ENCODE data around the gene ARL13B.

DNA sequence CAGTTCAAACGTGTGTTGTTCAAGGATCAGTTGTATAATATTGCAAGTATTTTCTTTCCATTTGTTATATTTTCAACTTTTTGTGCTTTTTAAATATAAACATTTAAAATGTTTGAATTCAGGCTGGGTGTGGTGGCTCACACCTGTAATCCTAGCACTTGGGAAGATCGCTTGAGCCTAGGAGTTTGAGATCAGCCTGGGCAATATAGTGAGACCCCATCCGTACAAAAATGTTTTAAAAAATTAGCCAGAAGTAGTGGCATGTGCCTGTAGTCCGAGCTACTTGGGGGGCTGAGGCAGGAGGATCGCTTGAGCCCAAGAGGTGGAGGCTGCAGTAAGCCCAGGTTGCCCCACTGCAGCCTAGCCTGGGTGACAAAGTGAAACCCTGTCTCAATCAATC is 4.7 kb downstream of the ARL13B start:
- TF ChIP-seq POLR2AphosphoS5 (IDR thresholded peaks at IDR 0.05; ENCODE audit: low read depth, low read length) (no peak), SIN3A (IDR thresholded peaks at IDR 0.05; ENCODE audit: borderline replicate concordance, insufficient read depth, low read length) (no peak)
